Tibial nerve (tissue), 3 donors: ENCODE measurements around the gene TAF12.

Source experiments
- POLR2A ChIP-seq, 2 donors: fragments of 450-650 bp; IDR thresholded peaks; one replicate each; pipeline ENCODE4 v1.6.1; 2017; ENCODE audit warnings: antibody characterized with exemption in 2 of 2, mild to moderate bottlenecking in 2 of 2, moderate library complexity in 2 of 2
- TF ChIP-seq, protein P1 (sequence below), 5 experiments: fragments of 200-600 bp in 3 of 5; fragments of 450-650 bp in 2 of 5; sonication (generic) in 3 of 5; IDR thresholded peaks; one replicate each; pipeline ENCODE4 v1.5.1; 2016 to 2019; ENCODE audit warnings: antibody characterized with exemption in 5 of 5, mild to moderate bottlenecking in 3 of 5, moderate library complexity in 2 of 5

DNA sequence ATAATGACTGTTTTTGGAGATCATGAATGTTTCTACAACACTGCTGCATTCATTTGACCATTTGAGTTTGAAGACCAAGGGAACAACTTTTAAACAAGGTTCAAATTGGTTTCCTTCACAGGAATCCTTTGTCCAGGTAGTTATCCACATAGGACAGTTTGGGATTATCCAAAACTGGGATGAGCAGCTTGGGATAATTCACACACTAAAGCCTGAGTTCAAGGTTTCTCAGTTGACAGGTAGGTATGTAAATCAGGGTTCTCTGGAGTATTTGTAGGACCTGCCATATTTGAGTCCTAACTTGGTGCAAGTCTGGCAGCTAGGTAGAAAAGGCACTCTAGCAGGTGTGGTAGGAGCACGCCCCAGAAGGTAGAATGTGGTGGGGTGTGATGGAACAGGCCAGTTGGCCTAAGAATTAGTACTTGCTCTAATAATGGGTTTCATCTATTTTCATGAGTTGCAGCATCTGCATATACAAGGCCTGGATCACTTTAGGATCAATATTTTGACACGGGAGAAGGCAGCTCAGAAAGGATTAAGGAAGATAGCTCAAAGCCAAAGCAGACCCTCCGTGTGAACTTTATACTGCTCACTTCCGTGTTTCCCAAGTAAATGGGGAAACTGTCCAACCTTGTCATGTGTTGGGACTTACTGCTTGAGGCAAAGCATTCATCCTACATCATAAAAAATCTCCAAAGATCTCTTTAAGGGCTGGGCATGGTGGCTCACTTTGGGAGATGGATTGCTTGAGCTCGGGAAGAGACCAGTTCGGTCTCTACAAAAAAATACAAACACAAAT lies 64.9 kb downstream of the TAF12 start:
- TF ChIP-seq, protein P1, sequence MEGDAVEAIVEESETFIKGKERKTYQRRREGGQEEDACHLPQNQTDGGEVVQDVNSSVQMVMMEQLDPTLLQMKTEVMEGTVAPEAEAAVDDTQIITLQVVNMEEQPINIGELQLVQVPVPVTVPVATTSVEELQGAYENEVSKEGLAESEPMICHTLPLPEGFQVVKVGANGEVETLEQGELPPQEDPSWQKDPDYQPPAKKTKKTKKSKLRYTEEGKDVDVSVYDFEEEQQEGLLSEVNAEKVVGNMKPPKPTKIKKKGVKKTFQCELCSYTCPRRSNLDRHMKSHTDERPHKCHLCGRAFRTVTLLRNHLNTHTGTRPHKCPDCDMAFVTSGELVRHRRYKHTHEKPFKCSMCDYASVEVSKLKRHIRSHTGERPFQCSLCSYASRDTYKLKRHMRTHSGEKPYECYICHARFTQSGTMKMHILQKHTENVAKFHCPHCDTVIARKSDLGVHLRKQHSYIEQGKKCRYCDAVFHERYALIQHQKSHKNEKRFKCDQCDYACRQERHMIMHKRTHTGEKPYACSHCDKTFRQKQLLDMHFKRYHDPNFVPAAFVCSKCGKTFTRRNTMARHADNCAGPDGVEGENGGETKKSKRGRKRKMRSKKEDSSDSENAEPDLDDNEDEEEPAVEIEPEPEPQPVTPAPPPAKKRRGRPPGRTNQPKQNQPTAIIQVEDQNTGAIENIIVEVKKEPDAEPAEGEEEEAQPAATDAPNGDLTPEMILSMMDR (IDR thresholded peaks at IDR 0.05), result no peak
- TF ChIP-seq POLR2A (IDR thresholded peaks at IDR 0.05), result no peak
